GM21619 (cell line): Measurements from ENCODE around the gene NUTM1.
"Not testable (repeated sequence)": the region's sequence is repeated elsewhere in the genome, so short reads cannot be mapped to it uniquely, and the experiment has no call there.

Source experiments
- ATAC-seq: cut with Tn5 transposase; IDR thresholded peaks from one replicate; pipeline ENCODE4 v1.9.1; 2021; ENCODE audit not compliant: unreplicated experiment

Gene NUTM1

GRCh38 chr15:34362047-34362773, 19.1 kb downstream of the NUTM1 start:
- ATAC-seq: no peak

- ATAC-seq: no peak
These were observed 20.9 kb downstream of the NUTM1 start for GRCh38 chr15:34364041-34364440.

- no peak for ATAC-seq
These were observed 22.1 kb downstream of the NUTM1 start for GRCh38 chr15:34365091-34365825.

GRCh38 chr15:34365836-34366235, 22.7 kb downstream of the NUTM1 start:
- ATAC-seq: no peak

- no peak for ATAC-seq
These were observed 23.4 kb downstream of the NUTM1 start for GRCh38 chr15:34366271-34367065.

- ATAC-seq: peak; percentile 70
These were observed 24.3 kb downstream of the NUTM1 start, which contains the start of gene LPCAT4 for GRCh38 chr15:34367101-34368081. LPCAT4 (minus strand) TSS chr15:34367196; CDS start chr15:34367100, 96 bp downstream.

- ATAC-seq: no peak
These were observed 27.0 kb downstream of the NUTM1 start for GRCh38 chr15:34370129-34370528.

GRCh38 chr15:34370643-34371042, 27.5 kb downstream of the NUTM1 start:
- no peak for ATAC-seq

GRCh38 chr15:34373951-34374350, 30.8 kb downstream of the NUTM1 start:
- ATAC-seq: no peak

GRCh38 chr15:34374816-34375215, 31.7 kb downstream of the NUTM1 start:
- ATAC-seq: no peak

GRCh38 chr15:34375541-34375940, 32.4 kb downstream of the NUTM1 start:
- not testable (repeated sequence) for ATAC-seq

- ATAC-seq: no peak
These were observed 33.7 kb downstream of the NUTM1 start for GRCh38 chr15:34376856-34377255.

- ATAC-seq: not testable (repeated sequence)
These were observed 37.4 kb downstream of the NUTM1 start for GRCh38 chr15:34380491-34380890.

- not testable (repeated sequence) for ATAC-seq
These were observed 38.9 kb downstream of the NUTM1 start for GRCh38 chr15:34381829-34382521.

- not testable (repeated sequence) for ATAC-seq
These were observed 46.5 kb downstream of the NUTM1 start for GRCh38 chr15:34389594-34390086.

- not testable (repeated sequence) for ATAC-seq
These were observed 49.9 kb downstream of the NUTM1 start for GRCh38 chr15:34392981-34393380.

GRCh38 chr15:34397637-34398259, 54.6 kb downstream of the NUTM1 start:
- not testable (repeated sequence) for ATAC-seq

- ATAC-seq: peak; percentile 59
These were observed 60.1 kb downstream of the NUTM1 start for GRCh38 chr15:34403160-34403598.

GRCh38 chr15:34403899-34404298, 60.8 kb downstream of the NUTM1 start:
- peak; percentile 51 for ATAC-seq
